HG03439 (cell line): ENCODE results near the gene MRI1.

Experiments
- ATAC-seq: cut with Tn5 transposase; IDR thresholded peaks from one replicate; pipeline ENCODE4 v1.9.1; 2021; ENCODE audit warnings: mild to moderate bottlenecking, moderate library complexity; ENCODE audit not compliant: unreplicated experiment

Gene MRI1

DNA sequence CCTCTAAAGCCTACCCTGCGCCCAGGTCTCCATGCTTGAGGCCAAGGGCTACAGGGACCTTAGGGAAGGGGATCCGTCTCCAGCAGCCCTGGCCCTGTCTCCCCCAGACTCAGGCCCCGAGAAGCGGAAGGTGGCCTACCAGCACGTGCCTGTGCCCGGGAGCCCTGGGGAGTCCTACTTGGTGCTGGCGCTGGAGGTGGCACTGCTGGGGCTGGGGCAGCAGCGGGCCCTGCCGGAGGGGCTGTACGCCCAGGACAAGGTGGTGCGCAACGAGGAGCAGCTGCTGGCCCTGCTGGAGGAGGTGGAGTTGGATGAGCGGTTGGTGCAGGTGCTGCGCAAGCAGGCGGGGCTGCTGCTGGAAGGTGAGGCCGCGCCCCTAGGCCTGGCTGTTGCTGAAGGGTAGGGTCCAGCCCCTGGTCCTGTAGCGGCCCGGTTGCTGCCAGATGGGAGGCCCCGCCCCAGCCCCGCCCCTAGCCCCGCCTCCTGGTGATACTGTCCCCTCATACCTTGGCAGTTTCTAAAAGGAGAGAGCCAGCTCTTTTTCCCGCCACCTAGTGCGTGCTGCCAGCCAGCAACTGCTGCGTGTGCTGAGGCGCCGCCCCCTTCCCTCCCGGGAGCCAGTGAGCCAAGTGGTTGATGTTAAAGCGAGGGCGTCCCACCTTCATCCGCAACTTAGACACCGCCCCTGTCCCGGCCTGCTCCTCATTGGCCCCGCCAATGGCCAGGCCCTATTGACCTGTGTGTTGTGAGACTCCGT, 53.5 kb downstream of the MRI1 start:
- ATAC-seq = no peak

- no peak for ATAC-seq
These were observed 54.9 kb downstream of the MRI1 start for GRCh38 chr19:13819238-13819637.

DNA sequence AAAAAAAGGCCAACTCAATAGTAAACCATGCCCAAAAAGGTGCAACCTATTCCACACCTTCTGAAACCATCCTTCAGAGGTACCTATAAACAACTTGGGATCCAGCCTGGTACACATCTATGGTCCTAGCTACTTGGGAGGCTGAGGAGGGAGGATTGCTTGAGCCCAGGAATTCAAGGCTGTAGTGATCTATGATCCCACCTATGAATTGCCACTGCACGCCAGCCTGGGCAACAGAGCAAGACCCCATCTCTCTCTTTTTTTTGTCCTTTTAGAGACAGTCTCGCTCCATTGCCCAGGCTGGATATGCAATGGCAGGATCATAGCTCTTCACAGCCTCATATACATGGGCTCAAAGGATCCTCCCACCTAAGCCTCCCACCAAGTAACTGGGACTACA, 57.0 kb downstream of the MRI1 start:
- no peak for ATAC-seq

- no peak for ATAC-seq
These were observed 58.9 kb downstream of the MRI1 start for GRCh38 chr19:13823256-13823655.
